ENCODE results near the gene ITM2B. TPM values are rescaled to one million over a fixed set of nuclear protein-coding genes. Genes with fewer than 3 reads are reported as not detected.

Gene ITM2B
- total and polyA plus RNA-seq, 4 donors = 114 to 379 (median 202) TPM

DNA sequence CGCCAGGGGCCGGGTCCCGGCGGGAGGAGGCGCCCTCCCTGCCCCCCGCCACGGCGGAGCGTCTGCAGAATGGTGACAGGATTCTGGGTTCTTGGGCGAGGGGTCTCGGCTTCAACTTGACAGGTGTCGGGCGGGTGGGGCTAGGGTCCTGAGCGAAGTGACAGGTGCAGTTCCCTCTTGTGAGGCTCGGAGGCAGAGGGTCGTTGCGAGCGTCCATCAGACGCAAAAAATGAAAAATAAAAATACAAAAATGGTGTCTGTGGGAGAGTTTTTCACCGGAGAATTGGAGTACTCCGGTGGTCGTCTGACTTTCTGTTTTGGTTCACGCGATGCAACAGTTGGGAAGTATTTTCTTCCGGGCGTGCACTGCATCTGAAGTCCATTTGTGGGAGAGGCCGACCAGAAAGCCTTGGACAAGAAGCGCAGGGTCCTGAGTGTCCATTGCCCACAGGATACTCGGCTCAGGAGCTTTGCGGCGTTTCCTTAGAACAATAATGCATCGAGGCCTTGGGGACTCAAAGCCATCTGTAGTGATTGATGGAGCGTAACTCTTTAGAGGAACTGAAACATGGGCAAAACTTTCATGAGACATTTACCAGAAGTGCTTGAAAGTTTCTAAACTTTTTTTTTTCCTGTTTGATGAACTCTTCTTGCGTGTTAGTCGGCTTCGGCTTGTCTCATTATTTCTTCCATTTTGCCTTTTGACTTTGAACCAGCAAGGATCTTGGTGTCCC, 71.3 kb downstream of the ITM2B start:
- H3K4me3 ChIP-seq (ENCODE audit: low read depth in 1 of 3, low read length in 3 of 3) = peak overlapping the region; percentile 84 to 96 (median 96)
- no peaks in the 10 kb centered on the region for H3K9me3 ChIP-seq (ENCODE audit: control insufficient read depth in 4 of 4, low read length in 3 of 4)
- peak; percentile 64 for DNase-seq (ENCODE audit: low spot score)

DNA sequence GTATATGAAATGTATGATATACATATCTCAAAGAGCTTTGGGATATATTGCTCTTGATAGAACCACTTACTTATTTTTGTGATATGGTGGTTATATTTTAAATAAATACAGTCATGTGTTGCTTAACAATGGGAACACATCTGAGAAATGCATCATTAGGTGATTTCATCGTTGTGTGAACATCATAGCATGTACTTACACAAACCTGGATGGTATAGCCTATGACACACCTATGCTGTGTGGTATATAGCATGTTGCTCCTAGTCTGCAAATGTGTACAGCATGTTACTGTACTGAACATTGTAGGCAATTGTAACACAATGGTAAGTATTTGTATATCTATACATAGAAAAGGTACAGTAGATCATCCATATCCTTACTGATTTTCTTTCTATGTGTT, 78.2 kb downstream of the ITM2B start:
- DNase-seq (ENCODE audit: low spot score) = no peak
- TF ChIP-seq RXRA (IDR thresholded peaks at IDR 0.05) = no peak
- TF ChIP-seq FOXA1 (IDR thresholded peaks at IDR 0.05) = no peak
- TF ChIP-seq REST (IDR thresholded peaks at IDR 0.05) = no peak
- TF ChIP-seq RAD21 (IDR thresholded peaks at IDR 0.05) = no peak
- TF ChIP-seq NR2F2 (IDR thresholded peaks at IDR 0.05) = no peak
- TF ChIP-seq JUND (IDR thresholded peaks at IDR 0.05) = no peak
- Histone ChIP-seq H3K4me3 (ENCODE audit: low read depth in 1 of 3, low read length in 3 of 3) (no peak overlapping the region), H3K36me3 (ENCODE audit: control insufficient read depth in 4 of 4, insufficient read depth in 3 of 4, low read depth in 1 of 4, low read length in 3 of 4) (peaks cover 0 to 5% (median 3%) of the 10 kb centered on the region in 4 donors), H3K9me3 (ENCODE audit: control insufficient read depth in 4 of 4, low read length in 3 of 4) (no peaks in the 10 kb centered on the region), H3K4me1 (ENCODE audit: control insufficient read depth in 4 of 4, insufficient read depth in 4 of 4, low read length in 3 of 4) (no peaks in the 10 kb centered on the region), H3K9ac (ENCODE audit: low read depth in 1 of 2, low read length in 2 of 2) (no peak overlapping the region), H3K27me3 (ENCODE audit: control insufficient read depth in 4 of 4, insufficient read depth in 4 of 4, low read length in 3 of 4) (no peaks in the 10 kb centered on the region), H3K27ac (ENCODE audit: low read depth in 1 of 2, low read length in 2 of 2) (no peak overlapping the region)
- 97% methylated on average over 1 of the region's 1 CpG for WGBS

More for the DNA sequence above, 71.3 kb downstream of the ITM2B start:
- 2% methylated on average over 36 of the region's 36 CpGs for WGBS
- no peaks in the 10 kb centered on the region for H3K27me3 ChIP-seq (ENCODE audit: control insufficient read depth in 4 of 4, insufficient read depth in 4 of 4, low read length in 3 of 4)
- H3K9ac ChIP-seq (ENCODE audit: low read depth in 1 of 2, low read length in 2 of 2) = peak overlapping the region; percentile 92 to 95
- TF ChIP-seq YY1 (IDR thresholded peaks at IDR 0.05) (peak; percentile 56), RAD21 (IDR thresholded peaks at IDR 0.05) (peak; percentile 7 to 15), HNF4G (IDR thresholded peaks at IDR 0.05) (no peak), NR2F2 (IDR thresholded peaks at IDR 0.05) (no peak), RXRA (IDR thresholded peaks at IDR 0.05) (no peak), SP1 (IDR thresholded peaks at IDR 0.05) (no peak)
- no peaks in the 10 kb centered on the region for H3K36me3 ChIP-seq (ENCODE audit: control insufficient read depth in 4 of 4, insufficient read depth in 3 of 4, low read depth in 1 of 4, low read length in 3 of 4)
- H3K4me1 ChIP-seq (ENCODE audit: control insufficient read depth in 4 of 4, insufficient read depth in 4 of 4, low read length in 3 of 4) = peaks cover 2 to 17% (median 6%) of the 10 kb centered on the region in 4 donors
- H3K27ac ChIP-seq (ENCODE audit: low read depth in 1 of 2, low read length in 2 of 2) = peak overlapping the region; percentile 95 to 99

DNA sequence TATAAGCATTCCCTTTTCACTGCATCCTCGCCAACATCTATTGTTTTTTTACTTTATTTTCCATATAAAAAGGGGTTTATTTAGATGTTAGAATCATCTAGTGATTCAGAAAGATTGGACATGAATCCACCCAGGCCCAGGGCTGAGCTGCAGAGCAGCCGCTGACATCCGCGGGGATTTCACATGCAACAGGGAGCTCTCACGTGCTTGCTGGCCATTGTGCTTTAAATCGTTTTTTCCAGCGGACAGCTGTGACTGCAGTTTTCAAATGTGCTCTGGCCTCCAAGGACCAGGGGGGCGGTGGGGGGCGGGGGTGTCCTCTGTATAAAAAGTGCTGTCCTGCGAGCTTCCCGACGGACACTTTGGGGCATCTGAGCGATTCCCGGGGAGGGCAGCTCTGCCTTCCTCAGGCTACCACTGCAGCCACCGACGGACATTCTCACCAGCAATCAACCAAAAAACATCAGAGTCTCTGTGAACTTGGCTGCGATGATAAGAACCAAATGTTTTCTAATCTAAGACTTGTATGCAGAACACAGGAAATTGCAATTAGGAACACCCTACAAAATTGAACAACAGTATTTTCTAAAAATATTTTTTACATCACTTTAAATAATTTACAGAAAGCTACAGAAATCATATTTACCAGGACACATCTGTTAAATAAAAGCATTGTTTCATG, 83.1 kb downstream of the ITM2B start:
- H3K27me3 ChIP-seq (ENCODE audit: control insufficient read depth in 4 of 4, insufficient read depth in 4 of 4, low read length in 3 of 4) = no peaks in the 10 kb centered on the region
- no peak overlapping the region for H3K27ac ChIP-seq (ENCODE audit: low read depth in 1 of 2, low read length in 2 of 2)
- no peak for DNase-seq (ENCODE audit: low spot score)
- TF ChIP-seq ATF3 (IDR thresholded peaks at IDR 0.05) (no peak), NR2F2 (IDR thresholded peaks at IDR 0.05) (no peak)
- TF ChIP-seq, protein P1, sequence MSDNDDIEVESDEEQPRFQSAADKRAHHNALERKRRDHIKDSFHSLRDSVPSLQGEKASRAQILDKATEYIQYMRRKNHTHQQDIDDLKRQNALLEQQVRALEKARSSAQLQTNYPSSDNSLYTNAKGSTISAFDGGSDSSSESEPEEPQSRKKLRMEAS (IDR thresholded peaks at IDR 0.05) = no peak
- no peak overlapping the region for H3K4me3 ChIP-seq (ENCODE audit: low read depth in 1 of 3, low read length in 3 of 3)
- peaks cover 0 to 7% (median 2%) of the 10 kb centered on the region in 4 donors for H3K36me3 ChIP-seq (ENCODE audit: control insufficient read depth in 4 of 4, insufficient read depth in 3 of 4, low read depth in 1 of 4, low read length in 3 of 4)
- 83% methylated on average over 17 of the region's 17 CpGs for WGBS
- H3K9ac ChIP-seq (ENCODE audit: low read depth in 1 of 2, low read length in 2 of 2) = no peak overlapping the region
- H3K4me1 ChIP-seq (ENCODE audit: control insufficient read depth in 4 of 4, insufficient read depth in 4 of 4, low read length in 3 of 4) = peaks cover 0 to 30% (median 5%) of the 10 kb centered on the region in 4 donors
- no peaks in the 10 kb centered on the region for H3K9me3 ChIP-seq (ENCODE audit: control insufficient read depth in 4 of 4, low read length in 3 of 4)
